Activated T-cell treated with anti-CD3 and anti-CD28 coated beads, Interleukin-2, amount 50 U/mL, for 72 hours (primary cell): Measurements from ENCODE around the gene CELF1. TPM values are rescaled to one million over a fixed set of nuclear protein-coding genes. Genes with fewer than 3 reads are reported as not detected.

Source experiments
- ATAC-seq, 2 donors: fragments of 150-1000 bp; cut with Tn5 transposase; replicated peaks in 1 of 2; 2 replicates each; pipeline ENCODE4 v1.10.0; 2021; ENCODE audit warnings: moderate library complexity in 2 of 2, mild to moderate bottlenecking in 1 of 2
- DNase-seq, 2 donors: peaks; one replicate each; pipeline ENCODE4 v3.0.0; 2021 to 2022; ENCODE audit warnings: mixed read lengths in 1 of 2
- H3K27ac Mint-ChIP-seq: one replicate; pipeline ENCODE4 v1.8.0; 2022; ENCODE audit warnings: mild to moderate bottlenecking, moderate library complexity, mixed read lengths
- H3K27me3 Mint-ChIP-seq: one replicate; pipeline ENCODE4 v1.8.0; 2022; ENCODE audit warnings: low read depth, mixed read lengths
- H3K36me3 Mint-ChIP-seq, 2 donors: one replicate each; pipeline ENCODE4 v1.8.0; 2022; ENCODE audit warnings: mixed read lengths in 2 of 2, mild to moderate bottlenecking in 1 of 2; ENCODE audit not compliant: insufficient read depth in 2 of 2
- H3K4me1 Mint-ChIP-seq: one replicate; pipeline ENCODE4 v1.8.0; 2022; ENCODE audit warnings: low read depth, mixed read lengths
- H3K4me3 Mint-ChIP-seq, 2 donors: one replicate each; pipeline ENCODE4 v1.8.0; 2022; ENCODE audit warnings: mild to moderate bottlenecking in 2 of 2, mixed read lengths in 2 of 2, moderate library complexity in 2 of 2
- H3K9me3 Mint-ChIP-seq, 2 donors: one replicate each; pipeline ENCODE4 v1.8.0; 2022; ENCODE audit warnings: mixed read lengths in 2 of 2
- total RNA-seq, 2 donors: library from RNA; stranded (reverse); gene quantifications; one replicate each; pipeline ENCODE4 v1.2.3, GENCODE V29; 2022

CELF1 gene
- total RNA-seq, 2 donors from 2014 or later: 128 to 149 TPM

- no peak for DNase-seq
- ATAC-seq: no peak
- no peak overlapping the region for H3K4me3 Mint-ChIP-seq
- peaks cover 0 to 14% of the 10 kb centered on the region in 2 donors for H3K36me3 Mint-ChIP-seq
- H3K27me3 Mint-ChIP-seq: no peaks in the 10 kb centered on the region
- peaks cover 21% of the 10 kb centered on the region for H3K4me1 Mint-ChIP-seq
- H3K9me3 Mint-ChIP-seq: no peaks in the 10 kb centered on the region
- no peak overlapping the region for H3K27ac Mint-ChIP-seq
These were observed 56.1 kb downstream of the CELF1 start for GRCh38 chr11:47496808-47497207.

DNA sequence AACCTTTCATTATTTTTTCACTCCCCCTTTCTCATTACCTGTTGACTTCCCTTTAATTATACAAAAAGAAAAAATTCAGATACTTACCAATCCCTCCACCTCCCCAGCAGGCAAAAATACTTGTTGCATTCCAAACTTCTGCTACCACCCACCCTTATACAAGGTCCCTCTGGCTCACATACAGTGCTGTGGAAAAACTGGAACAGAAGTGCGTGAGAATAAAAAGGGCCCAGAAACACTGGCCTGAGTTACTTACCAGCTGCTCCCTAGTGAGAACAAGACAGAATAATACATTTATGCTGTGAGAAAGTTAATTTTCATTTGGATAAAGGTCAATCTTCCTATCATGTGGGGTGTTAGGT, 57.1 kb downstream of the CELF1 start:
- Mint-ChIP-seq H3K36me3 (peaks cover 0 to 13% of the 10 kb centered on the region in 2 donors), H3K4me1 (peaks cover 18% of the 10 kb centered on the region), H3K27ac (no peak overlapping the region), H3K4me3 (no peak overlapping the region), H3K27me3 (no peaks in the 10 kb centered on the region), H3K9me3 (no peaks in the 10 kb centered on the region)
- ATAC-seq: no peak
- no peak for DNase-seq

GRCh38 chr11:47495011-47495855, 57.7 kb downstream of the CELF1 start:
- H3K9me3 Mint-ChIP-seq: no peaks in the 10 kb centered on the region
- no peaks in the 10 kb centered on the region for H3K27me3 Mint-ChIP-seq
- ATAC-seq: peak; percentile 20 to 54
- peaks cover 0 to 13% of the 10 kb centered on the region in 2 donors for H3K36me3 Mint-ChIP-seq
- no peak for DNase-seq
- no peak overlapping the region for H3K27ac Mint-ChIP-seq
- H3K4me3 Mint-ChIP-seq: no peak overlapping the region
- H3K4me1 Mint-ChIP-seq: peaks cover 15% of the 10 kb centered on the region

DNA sequence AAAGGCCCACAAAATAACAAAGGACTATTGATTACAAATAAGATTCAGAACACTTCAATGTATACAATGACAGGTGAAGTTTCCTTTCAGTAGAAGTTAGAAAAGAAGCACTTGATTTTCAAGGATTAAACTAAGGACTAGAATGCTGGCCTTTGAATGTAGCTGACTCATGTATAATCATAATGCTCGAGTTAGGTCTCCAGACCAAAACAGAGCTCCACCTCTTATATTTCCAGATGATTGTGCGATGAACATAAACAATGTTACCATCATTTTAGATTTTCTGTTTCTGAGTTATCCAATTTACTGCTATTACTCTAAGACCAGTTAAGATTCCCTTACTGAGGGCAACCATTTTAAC, 63.6 kb downstream of the CELF1 start:
- no peak for ATAC-seq
- no peak overlapping the region for H3K4me3 Mint-ChIP-seq
- peak overlapping the region; percentile 72 for H3K27ac Mint-ChIP-seq
- H3K27me3 Mint-ChIP-seq: no peaks in the 10 kb centered on the region
- no peak for DNase-seq
- H3K36me3 Mint-ChIP-seq: peaks cover 6 to 28% of the 10 kb centered on the region in 2 donors
- H3K9me3 Mint-ChIP-seq: no peaks in the 10 kb centered on the region
- peaks cover 25% of the 10 kb centered on the region for H3K4me1 Mint-ChIP-seq

DNA sequence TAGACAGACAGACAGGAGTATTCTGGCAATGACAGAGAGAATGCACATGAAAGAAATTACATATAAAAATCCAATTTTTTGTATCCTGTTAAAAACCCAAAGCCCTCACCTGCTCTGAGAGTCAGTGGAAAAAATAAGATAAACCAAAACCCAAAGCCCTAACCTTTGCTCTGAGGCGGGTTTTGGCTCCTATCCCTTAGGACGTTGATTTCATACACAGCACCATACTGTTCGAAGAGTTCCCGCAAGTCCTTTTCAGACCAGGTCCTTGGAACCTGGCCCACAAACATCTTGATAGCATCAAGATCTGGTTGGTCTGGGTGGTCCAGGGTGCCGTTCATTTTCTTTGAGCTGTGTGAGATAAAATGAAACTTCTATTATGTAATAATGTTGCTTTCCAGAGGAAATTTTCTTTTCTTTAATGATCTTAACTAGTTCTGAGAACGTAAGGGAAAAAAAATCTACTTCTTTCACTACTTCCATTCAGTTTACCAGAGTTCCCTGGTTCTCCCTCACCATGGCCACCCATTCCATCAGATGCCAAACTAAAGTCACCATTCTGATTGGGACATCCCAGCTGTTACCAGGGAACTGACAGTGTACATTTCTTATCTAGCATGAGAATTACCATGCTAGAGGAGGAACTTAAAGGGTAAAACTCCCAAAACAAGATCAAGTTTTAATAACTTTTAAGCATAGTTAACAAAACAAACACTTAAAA, 64.1 kb downstream of the CELF1 start:
- no peak overlapping the region for H3K4me3 Mint-ChIP-seq
- ATAC-seq: no peak
- no peak for DNase-seq
- H3K9me3 Mint-ChIP-seq: no peaks in the 10 kb centered on the region
- H3K36me3 Mint-ChIP-seq: peaks cover 6 to 30% of the 10 kb centered on the region in 2 donors
- H3K4me1 Mint-ChIP-seq: peaks cover 25% of the 10 kb centered on the region
- peak overlapping the region; percentile 72 for H3K27ac Mint-ChIP-seq
- no peaks in the 10 kb centered on the region for H3K27me3 Mint-ChIP-seq

GRCh38 chr11:47488111-47488510, 64.8 kb downstream of the CELF1 start:
- DNase-seq: no peak
- no peaks in the 10 kb centered on the region for H3K27me3 Mint-ChIP-seq
- no peaks in the 10 kb centered on the region for H3K9me3 Mint-ChIP-seq
- peak overlapping the region; percentile 67 for H3K27ac Mint-ChIP-seq
- no peak overlapping the region for H3K4me3 Mint-ChIP-seq
- peaks cover 6 to 33% of the 10 kb centered on the region in 2 donors for H3K36me3 Mint-ChIP-seq
- no peak for ATAC-seq
- H3K4me1 Mint-ChIP-seq: peaks cover 25% of the 10 kb centered on the region

- Mint-ChIP-seq H3K36me3 (peaks cover 6 to 34% of the 10 kb centered on the region in 2 donors), H3K4me1 (peaks cover 25% of the 10 kb centered on the region), H3K27ac (peak overlapping the region; percentile 67), H3K4me3 (no peak overlapping the region), H3K9me3 (no peaks in the 10 kb centered on the region), H3K27me3 (no peaks in the 10 kb centered on the region)
- no peak for DNase-seq
- no peak for ATAC-seq
These were observed 65.5 kb downstream of the CELF1 start for GRCh38 chr11:47487421-47487820.

GRCh38 chr11:47485107-47485506, 67.8 kb downstream of the CELF1 start:
- no peak for DNase-seq
- Mint-ChIP-seq H3K9me3 (no peaks in the 10 kb centered on the region), H3K27ac (no peak overlapping the region), H3K27me3 (no peaks in the 10 kb centered on the region), H3K4me3 (no peak overlapping the region), H3K36me3 (peaks cover 8 to 41% of the 10 kb centered on the region in 2 donors), H3K4me1 (peaks cover 21% of the 10 kb centered on the region)
- ATAC-seq: no peak

- Mint-ChIP-seq H3K4me3 (no peak overlapping the region), H3K9me3 (no peaks in the 10 kb centered on the region), H3K27me3 (no peaks in the 10 kb centered on the region), H3K27ac (peak overlapping the region; percentile 91), H3K36me3 (peaks cover 8 to 43% of the 10 kb centered on the region in 2 donors), H3K4me1 (peaks cover 16% of the 10 kb centered on the region)
- DNase-seq (no peak), ATAC-seq (no peak)
These were observed 69.5 kb downstream of the CELF1 start for GRCh38 chr11:47483457-47483856.

GRCh38 chr11:47480762-47481161, 72.2 kb downstream of the CELF1 start:
- Mint-ChIP-seq H3K36me3 (peaks cover 12 to 35% of the 10 kb centered on the region in 2 donors), H3K9me3 (no peaks in the 10 kb centered on the region), H3K4me1 (peaks cover 22% of the 10 kb centered on the region), H3K27me3 (no peaks in the 10 kb centered on the region), H3K4me3 (no peak overlapping the region), H3K27ac (no peak overlapping the region)
- ATAC-seq (no peak), DNase-seq (no peak)

- Mint-ChIP-seq H3K27me3 (no peaks in the 10 kb centered on the region), H3K27ac (peak overlapping the region; percentile 62), H3K4me3 (no peak overlapping the region), H3K4me1 (peaks cover 22% of the 10 kb centered on the region), H3K36me3 (peaks cover 12 to 33% of the 10 kb centered on the region in 2 donors), H3K9me3 (no peaks in the 10 kb centered on the region)
- ATAC-seq (no peak), DNase-seq (no peak)
These were observed 74.1 kb downstream of the CELF1 start for GRCh38 chr11:47478651-47479329.

DNA sequence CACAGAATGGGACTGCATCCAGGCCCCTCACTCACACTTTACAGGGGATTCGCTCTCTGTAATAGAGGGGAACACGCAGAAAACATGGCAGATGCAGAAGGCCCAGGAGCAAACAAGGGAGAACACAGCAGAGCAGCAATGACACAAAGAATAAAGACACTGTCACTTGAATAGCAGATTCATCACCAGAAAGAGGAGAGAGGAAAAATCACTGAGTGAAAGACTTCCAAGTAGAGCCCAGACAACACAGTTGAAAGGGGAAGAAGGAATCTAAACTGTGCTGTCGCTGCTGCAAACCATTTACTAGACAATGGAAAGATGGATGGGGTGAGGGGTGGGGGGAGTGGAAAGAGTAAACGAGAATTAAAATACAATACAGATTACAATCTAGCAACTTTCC, 75.2 kb downstream of the CELF1 start:
- DNase-seq: no peak
- H3K4me1 Mint-ChIP-seq: peaks cover 22% of the 10 kb centered on the region
- peaks cover 12 to 32% of the 10 kb centered on the region in 2 donors for H3K36me3 Mint-ChIP-seq
- no peak for ATAC-seq
- peak overlapping the region; percentile 9 to 16 for H3K4me3 Mint-ChIP-seq
- no peaks in the 10 kb centered on the region for H3K27me3 Mint-ChIP-seq
- no peaks in the 10 kb centered on the region for H3K9me3 Mint-ChIP-seq
- H3K27ac Mint-ChIP-seq: peak overlapping the region; percentile 82

DNA sequence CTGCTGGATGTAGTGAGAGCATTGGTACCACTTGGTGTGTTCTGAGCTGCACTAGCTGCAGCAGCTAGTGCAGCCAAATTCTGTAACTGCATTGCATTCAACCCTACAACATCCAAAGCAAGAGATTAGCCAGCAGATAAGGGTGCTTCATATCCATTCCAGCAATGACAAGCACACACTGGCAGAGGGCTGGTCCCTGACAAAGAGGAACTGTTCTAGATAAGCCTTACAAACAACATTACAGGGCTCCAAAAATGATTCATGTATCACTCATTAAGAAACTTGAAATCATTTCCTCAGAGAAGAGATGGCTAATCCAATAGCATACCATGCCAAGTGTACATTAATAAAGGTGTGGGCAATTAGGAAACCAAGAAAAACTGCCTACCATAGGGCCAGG, 75.6 kb downstream of the CELF1 start:
- ATAC-seq (peak; percentile 92 to 98), DNase-seq (peak; percentile 29 to 37)
- H3K36me3 Mint-ChIP-seq: peaks cover 12 to 29% of the 10 kb centered on the region in 2 donors
- H3K27me3 Mint-ChIP-seq: no peaks in the 10 kb centered on the region
- H3K4me3 Mint-ChIP-seq: peak overlapping the region in 1 of 2 donors; percentile 16
- peak overlapping the region; percentile 82 for H3K27ac Mint-ChIP-seq
- H3K9me3 Mint-ChIP-seq: no peaks in the 10 kb centered on the region
- H3K4me1 Mint-ChIP-seq: peaks cover 22% of the 10 kb centered on the region
